Astrocyte of the cerebellum (primary cell): Measurements from ENCODE around the gene ARMC9.

Experiments
- DNase-seq: peaks from one replicate; pipeline ENCODE4 v3.0.0-alpha.2; 2011; ENCODE audit warnings: low read depth
- H3K4me3 ChIP-seq: 2 replicates; pipeline ENCODE4 v1.5.1; 2011; ENCODE audit warnings: mild to moderate bottlenecking, low read depth, low read length, moderate library complexity
- CTCF ChIP-seq: IDR thresholded peaks from 2 replicates; pipeline ENCODE4 v1.5.1; 2012; ENCODE audit warnings: low read length, low read depth, moderate library complexity, mild to moderate bottlenecking; ENCODE audit errors: missing control alignments
- in situ Hi-C: cut with HindIII; loops from 2 replicates; pipeline ENCODE4 v1.10.0; 2017; ENCODE audit warnings: low sequenced_read_pairs

ARMC9 gene

GRCh38 chr2:231235217-231235616 is 36.8 kb downstream of the ARMC9 start:
- H3K4me3 ChIP-seq = no peak overlapping the region
- no peak for TF ChIP-seq CTCF
- DNase-seq = no peak
- in situ Hi-C loops = no loop called here

GRCh38 chr2:231238689-231239088 is 40.3 kb downstream of the ARMC9 start:
- no peak overlapping the region for H3K4me3 ChIP-seq
- no peak for TF ChIP-seq CTCF
- in situ Hi-C loops = no loop called here
- DNase-seq = no peak

- in situ Hi-C loops = no loop called here
- no peak for DNase-seq
- TF ChIP-seq CTCF = no peak
- H3K4me3 ChIP-seq = no peak overlapping the region
Measured at GRCh38 chr2:231239751-231240150, 41.3 kb downstream of the ARMC9 start.

GRCh38 chr2:231241755-231242507 is 43.5 kb downstream of the ARMC9 start:
- no peak overlapping the region for H3K4me3 ChIP-seq
- no peak for DNase-seq
- in situ Hi-C loops = no loop called here
- TF ChIP-seq CTCF = no peak

GRCh38 chr2:231243866-231244265 is 45.4 kb downstream of the ARMC9 start:
- no peak for DNase-seq
- TF ChIP-seq CTCF = no peak
- no peak overlapping the region for H3K4me3 ChIP-seq
- in situ Hi-C loops = no loop called here

GRCh38 chr2:231244382-231245248 is 46.2 kb downstream of the ARMC9 start:
- no peak for DNase-seq
- no peak for TF ChIP-seq CTCF
- in situ Hi-C loops = no loop called here
- H3K4me3 ChIP-seq = no peak overlapping the region
